AML-193 (cell line): ENCODE data around the gene KANK4.
"Not testable (repeated sequence)": the region's sequence is repeated elsewhere in the genome, so short reads cannot be mapped to it uniquely, and the experiment has no call there.

Source experiments
- DNase-seq, 2 experiments: peaks; one replicate each; lab custom pipeline; 2025; lab: John Stamatoyannopoulos, UW

The KANK4 gene

DNA sequence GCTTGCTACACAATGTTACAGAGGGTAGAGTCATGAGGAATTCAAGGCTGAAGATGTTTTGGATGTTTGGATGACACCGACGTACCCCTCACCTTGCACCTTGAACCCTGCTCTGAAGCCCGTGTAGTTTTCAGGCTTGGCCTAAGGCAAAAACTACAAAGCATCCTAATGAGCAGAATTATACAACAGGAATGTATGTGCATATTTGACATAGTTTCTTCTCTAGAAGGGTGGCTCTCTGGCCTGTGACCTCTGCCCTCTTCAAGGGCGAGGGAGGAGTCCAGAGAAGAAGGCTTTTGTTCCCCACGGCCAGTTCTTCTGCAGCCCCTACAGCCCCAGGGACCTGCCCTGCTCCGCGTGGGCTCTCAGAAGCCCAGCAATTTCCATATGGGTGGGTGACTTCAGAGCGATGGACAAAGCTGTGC is 81.3 kb downstream of the KANK4 start:
- DNase-seq = no peak

DNA sequence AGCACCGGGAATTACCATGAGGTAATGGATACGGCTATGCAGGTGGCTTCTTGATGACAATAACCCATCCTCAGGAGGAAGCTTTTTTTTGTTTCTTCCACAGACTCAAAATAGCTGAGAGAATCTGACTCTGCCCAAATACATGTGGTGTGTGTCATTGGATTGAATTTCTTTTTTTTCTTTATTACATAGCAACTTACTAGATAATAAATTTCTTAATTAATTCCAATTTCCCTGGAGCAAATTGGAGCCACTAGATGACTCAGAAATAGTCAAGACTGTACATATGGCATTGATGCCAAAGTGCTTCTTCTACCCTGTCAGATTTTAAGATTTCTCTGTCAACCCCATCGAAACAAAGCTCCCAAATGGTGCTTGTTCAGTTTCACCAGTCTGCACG is 81.9 kb downstream of the KANK4 start:
- no peak for DNase-seq

DNA sequence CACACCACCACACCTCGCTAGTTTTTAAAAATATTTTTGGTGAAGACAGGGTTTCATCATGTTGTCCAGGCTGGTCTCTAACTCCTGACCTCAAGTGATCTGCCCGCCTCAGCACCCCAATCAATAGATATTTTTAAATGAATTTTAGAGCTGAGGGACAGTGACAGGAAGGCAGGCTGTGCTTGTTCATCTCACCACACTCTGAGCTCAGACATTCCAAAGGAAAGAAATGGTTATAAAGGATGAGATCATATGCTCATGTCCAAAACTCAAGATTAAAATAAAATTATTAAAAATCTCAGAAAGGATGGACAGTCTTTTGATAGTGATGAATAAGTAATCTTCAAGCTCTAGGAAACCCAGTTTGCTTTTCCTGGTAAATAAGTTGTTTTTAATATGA is 83.7 kb downstream of the KANK4 start:
- no peak for DNase-seq

DNA sequence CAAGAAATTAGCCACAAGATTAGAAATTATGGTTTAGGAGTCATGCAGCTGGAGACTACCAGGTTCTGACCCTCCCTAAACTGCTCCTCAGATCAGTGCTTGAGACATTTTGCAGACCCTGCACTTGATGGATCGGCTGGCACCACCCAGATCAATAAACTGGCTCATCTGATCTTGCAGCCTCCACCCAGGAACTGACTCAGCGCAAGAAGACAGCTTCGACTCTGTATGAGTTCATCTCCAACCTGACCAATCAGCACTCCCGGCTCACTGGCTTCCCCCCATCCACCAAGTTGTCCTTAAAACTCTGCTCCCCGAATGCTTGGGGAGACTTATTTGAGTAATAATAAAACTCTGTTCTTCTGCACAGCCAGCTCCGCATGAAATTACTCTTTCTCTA is 84.5 kb downstream of the KANK4 start:
- no peak for DNase-seq

DNA sequence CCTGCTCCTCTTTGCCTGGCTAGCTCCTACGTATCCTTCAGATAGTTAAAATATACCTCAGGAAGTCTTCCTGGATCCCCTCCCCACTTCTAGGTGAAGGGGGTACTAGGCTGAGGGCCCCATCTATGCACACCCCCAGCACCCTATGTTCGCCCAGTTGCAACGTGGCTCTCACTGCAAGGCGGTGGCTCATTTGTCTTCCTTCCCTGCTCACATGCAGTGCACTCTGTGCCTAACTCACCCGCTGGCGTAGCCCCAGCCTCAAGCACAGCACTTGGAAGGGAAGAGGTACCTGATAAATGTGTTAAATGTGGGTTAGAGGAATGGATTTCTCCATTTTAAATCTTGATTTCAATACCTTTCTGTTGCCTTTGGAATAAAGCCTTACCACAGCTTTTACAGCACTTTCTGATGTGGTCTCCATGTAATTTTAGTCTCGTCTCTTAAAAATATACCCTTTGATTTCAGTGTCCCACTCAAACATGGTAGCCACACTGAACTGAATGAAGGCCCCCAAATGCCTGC is 85.2 kb downstream of the KANK4 start:
- no peak for DNase-seq

DNA sequence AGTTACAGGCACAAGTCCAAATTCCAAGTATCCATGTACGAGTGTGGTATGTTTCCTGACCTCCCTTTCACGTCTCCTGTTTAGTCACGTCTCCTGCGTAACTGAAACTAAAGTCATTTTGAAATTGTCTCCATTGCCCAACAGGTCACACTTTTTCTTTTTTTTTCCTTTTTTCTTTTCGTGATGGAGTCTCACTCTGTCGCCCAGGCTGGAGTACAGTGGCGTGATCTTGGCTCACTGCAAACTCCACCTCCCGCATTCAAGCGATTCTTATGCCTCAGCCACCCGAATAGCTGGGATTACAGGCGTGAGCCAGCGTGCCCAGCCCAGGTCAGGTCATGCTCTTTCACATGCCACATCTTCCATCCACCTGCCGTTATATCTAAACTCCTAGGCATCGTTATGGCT is 86.4 kb downstream of the KANK4 start:
- no peak for DNase-seq

DNA sequence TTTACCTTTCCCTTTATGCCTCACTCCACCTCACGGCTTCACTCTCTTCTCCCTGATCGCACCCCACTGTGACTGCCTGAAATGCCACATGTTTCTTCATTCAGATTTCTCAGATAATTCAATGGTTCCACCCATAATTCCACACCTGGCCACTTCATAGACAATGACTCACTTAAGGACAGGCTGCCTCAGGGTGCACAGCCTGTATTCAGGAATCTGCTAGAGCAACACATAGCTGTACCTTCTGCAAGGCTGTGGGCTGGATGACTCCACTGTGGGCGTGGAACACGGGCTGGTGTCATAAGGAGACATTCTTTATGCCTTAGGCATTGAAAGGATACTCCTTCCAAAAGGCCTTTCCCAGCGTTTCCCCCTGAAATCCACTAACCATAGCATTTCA is 88.5 kb downstream of the KANK4 start:
- no peak for DNase-seq

DNA sequence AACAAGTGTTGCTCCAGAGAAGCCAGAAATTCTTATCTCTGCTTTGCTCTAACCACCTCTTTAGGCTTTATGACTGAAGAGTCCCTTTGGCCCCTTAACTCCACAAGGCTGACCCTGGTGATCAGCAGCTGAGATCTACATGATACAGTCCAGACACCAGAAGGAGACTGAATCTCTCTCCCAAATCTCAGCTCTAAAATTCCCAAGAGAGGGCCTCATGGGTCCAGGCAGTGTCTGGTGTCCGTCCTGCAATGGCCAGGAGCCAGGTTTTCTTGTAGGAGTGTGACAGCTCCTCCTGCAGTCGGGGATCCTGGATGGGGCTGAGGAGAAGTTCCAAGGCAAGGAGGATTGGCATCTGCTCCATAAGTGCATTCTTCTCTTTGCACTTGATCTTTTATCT is 89.3 kb downstream of the KANK4 start:
- no peak for DNase-seq

DNA sequence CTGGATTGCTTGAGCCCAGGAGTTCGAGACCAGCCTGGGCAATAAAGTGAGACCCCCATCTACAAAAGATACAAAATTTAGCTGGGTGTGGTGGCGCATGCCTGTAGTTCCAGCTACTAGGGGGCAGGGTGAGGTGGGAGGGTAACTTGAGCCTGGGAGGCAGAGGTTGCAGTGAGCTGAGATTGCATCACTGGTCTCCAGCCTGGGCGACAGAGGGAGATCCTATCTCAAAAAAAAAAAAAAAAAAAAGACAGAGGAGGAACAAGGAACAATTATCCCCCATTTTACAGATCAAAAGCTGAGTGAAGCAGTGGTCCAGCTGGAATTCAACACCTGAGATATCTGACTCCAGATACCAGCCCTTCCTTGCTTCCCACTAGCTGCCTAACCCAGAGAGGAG is 89.8 kb downstream of the KANK4 start:
- DNase-seq = no peak

DNA sequence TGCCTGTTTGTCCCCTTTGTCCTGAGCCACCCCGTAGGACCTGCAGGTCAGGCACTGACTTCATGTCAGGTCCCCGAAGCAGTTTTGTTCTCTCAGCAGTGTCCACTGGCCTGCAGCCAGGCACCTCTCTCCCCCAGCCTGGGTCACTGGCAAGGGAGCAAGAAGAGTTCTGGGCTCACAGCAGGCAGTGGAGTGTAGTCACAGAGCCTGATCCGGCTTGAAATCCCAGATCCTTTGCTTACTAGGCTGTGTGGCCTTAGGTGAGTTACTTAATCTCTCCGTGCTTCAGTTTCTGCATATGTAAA is 90.4 kb downstream of the KANK4 start:
- DNase-seq = no peak

DNA sequence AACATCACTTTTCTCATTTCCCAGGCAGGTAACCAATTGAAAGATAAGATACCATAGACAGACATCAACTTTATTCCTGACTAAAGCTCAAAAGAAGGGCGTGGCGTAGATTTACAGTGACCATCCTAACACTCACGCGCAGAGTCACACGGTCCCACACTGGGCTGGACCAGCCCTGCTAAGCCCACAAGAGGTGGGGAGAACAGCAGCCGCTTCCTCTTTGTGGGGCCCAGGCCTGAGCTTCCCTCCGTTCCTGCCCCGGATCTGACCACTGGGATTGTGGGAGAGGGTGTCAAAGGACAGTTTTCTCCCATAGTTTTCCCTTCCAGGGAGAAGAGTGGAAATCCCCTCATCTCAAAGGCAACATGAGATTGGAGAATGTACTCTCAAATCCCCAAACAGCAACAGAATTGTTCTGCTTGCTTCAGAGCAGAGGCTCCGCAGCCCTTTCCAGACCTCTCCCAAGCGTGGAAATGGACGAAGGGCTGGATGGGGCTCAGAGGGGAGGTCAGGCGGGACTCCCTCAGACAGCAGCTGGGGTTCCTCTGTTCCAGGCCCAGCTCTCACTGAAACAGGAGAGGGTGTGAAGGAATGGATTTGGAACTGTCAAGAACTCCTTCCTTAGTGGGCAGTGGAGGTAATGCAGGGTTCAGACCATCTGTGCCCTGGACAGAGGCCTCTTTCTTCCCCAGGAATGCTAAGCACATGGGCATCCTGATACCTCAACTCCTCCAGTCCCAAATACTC is 90.9 kb downstream of the KANK4 start:
- DNase-seq = no peak

DNA sequence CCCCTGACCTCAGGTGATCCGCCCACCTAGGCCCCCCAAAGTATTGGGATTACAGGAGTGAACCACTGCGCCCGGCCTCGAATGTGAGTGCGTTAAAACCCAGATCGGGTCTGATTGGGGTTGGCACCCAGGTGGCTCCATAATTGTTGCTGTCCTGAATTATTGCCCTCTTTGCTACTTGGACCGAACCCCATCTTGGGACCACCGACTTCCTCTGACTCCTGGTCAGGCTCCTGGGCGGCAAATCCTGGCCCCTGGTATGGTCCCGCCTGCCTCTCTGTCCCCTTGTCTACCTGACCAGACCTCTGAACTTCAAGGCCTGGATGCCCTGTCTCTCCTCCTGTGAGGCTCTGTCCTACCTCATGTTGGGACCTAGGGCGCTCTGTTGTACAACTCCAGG is 91.7 kb downstream of the KANK4 start:
- DNase-seq = no peak

DNA sequence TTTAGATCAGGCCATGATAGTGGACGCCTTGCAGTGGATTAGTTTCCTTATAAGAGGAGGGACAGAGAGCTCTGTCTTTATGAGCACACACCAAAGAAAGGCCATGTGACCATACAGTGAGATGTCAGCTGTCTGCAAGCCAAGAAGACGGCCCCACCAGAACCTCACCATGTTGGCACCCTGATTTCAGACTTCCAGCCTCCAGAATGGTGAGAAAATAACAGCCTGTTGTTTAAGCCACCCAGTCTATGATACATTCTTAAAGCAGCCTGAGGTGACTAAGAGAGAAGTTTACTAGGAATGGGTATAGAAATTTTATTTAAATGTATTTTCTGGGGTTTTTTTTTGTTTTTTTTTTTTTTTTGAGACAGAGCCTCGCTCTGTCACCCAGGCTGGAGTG is 95.1 kb downstream of the KANK4 start:
- DNase-seq = no peak

DNA sequence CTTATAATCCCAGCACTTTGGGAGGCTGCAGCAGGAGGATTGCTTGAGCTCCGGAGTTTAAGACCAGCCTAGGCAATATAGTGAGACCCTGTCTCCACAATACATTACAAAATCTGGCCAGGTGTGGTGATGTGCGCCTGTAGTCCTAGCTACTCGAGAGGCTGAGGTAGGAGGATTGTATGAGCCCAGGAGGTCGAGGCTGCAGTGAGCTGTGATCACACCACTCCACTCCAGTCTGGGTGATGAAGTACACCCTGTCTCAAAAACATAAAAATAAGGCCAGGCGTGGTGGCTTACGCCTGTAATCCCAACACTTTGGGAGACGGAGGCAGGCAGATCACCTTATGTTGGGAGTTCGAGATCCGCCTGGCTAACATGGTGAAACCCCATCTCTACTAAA is 96.9 kb downstream of the KANK4 start:
- DNase-seq = no peak

DNA sequence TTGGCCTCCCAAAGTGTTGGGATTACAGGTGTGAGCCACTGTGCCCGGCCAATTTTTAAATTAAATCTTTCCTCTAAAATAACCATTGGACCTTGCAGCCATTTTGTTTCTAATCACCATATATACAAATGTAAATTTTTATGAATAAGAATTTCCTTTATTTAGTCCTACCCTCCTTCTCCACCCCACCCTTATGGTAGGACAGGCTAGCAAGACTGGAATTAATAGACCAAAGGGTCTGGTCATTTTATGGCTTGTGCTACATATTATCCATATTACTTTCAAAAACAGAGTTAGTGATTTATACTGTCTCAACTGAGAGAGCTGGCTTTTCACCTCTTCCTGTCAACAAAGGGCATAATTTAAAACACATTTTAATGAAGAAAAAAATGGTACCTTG is 98.1 kb downstream of the KANK4 start:
- no peak for DNase-seq

DNA sequence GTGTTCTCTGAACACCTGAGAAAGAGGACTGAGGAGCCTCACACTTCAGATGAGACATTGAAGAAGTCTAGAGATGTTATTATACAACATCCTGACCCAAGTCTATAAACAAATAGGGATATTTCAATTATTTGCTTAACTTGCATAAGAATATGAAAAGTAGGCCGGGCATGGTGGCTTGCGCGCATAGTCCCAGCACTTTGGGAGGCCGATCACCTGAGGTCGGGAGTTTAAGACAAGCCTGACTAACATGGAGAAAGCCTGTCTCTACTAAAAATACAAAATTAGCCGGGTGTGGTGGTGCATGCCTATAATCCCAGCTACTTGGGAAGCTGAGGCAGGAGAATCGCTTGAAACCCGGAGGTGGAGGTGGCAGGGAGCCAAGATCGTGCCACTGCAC is 98.8 kb downstream of the KANK4 start:
- DNase-seq = not testable (repeated sequence)

DNA sequence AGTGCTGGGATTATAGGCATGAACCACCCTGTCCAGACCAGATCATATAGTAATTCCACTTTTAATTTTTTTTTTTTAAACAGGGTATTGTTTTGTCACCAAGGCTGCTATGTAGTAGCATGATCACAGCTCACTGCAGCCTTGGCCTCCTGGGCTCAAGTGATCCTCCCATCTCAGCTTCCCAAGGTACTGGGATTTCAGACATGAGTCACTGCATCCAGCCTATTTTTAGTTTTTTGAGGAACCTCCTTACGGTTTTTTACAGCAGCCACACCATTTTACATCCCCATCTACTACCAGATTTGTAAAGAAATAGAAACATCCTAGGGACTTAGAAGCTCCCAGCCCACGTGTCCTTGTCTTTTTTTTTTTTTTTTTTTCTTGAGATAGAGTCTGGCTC is 100.6 kb downstream of the KANK4 start:
- DNase-seq = no peak

DNA sequence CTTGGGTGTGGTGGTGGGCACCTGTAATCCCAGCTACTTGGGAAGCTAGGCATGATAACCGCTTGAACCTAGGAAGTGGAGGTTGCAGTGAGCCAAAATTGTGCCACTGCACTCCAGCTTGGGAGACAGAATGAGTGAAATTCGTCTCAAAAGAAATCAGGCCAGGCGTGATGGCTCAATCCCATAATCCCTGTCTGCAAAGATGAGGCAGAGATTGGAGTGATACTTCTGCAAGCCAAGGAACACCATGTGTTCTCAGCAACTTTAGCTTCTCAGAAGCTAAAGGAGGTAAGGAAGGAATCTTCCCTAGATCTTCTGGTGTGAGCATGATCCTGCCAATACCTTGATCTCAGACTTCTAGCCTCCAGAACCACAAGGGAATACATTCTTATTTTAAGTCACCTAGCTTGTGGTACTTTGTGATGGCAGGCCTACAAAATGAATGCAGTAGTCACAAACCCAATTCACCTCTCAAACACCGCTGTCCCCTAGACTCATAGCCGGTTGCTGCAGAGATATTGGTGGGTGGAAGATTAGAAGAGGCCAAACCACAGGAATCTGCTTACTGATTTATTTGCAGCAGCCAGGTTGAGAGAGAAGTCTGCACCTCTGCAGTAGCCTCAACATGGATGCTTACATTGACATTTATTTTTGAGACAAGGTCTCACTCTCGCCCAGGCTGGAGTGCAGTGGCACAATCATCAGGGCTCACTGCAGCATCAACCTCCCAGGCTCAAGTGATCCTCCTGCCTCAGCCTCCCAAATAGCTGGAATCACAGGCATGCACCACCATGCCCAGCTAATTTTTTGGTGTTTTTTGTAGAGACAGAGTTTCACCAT is 105.9 kb downstream of the KANK4 start:
- no peak for DNase-seq

DNA sequence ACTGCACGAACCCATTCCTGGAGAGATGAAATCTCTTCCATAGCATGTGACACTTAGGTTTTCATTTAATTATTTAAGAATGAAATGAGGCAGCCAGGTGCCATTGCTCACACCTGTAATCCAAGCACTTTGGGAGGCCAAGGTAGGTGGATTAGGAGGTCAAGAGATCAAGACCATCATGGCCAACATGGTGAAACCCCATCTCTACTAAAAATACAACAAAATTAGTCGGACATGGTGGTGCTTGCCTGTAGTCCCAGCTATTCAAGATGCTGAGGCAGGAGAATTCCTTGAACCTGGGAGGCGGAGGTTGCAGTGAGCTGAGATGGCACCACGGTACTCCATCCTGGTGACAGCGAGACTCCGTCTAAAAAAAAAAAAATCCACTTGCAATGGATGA is 106.8 kb downstream of the KANK4 start:
- no peak for DNase-seq

DNA sequence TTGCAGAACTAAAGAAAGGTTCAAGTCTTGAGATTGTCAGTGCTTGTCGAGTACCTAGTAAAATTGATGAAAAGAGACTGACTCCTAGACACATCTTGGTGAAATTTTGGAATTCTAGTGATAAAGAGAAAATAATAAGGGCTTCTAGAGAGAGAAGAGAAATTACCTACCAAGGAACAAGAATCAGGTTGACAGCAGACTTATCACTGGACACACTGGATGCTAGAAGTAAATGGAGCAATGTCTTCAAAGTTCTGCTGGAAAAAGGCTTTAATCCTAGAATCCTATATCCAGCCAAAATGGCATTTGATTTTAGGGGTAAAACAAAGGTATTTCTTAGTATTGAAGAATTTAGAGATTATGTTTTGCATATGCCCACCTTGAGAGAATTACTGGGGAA is 108.3 kb downstream of the KANK4 start:
- DNase-seq = no peak

DNA sequence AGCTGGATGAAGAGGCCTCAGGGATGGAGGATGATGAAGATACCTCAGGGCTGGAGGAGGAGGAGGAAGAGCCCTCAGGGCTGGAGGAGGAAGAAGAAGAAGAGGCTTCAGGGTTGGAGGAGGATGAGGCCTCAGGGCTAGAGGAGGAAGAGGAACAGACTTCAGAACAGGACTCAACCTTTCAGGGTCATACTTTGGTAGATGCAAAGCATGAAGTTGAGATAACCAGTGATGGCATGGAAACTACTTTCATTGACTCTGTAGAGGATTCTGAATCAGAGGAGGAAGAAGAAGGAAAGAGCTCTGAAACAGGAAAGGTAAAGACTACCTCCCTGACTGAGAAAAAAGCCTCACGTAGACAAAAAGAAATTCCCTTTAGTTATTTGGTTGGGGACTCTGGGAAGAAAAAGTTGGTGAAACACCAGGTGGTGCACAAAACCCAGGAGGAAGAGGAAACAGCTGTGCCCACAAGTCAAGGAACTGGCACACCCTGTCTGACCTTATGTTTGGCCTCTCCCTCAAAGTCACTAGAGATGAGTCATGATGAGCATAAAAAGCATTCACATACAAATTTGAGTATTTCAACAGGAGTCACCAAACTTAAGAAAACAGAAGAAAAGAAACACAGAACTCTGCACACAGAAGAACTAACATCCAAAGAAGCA is 109.2 kb downstream of the KANK4 start:
- DNase-seq = no peak

DNA sequence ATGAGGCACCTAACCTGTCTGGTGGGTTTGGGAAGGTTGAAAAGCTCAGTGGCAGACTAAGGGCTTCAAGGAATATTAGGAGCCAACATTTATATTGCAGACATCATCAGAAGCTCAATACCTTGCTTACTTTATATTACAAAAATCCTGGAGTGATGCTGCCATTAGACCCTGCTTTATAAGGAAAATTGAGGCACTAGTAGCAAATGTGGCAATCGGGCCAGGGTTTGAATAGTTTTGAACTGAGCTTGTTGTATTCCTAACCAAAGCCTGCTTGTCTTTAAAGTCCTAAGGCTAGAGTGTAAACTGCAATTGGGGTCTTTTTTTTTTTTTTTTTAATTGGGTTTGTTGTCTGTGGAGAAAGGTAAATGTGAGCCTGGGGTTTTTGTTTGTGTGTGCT is 110.3 kb downstream of the KANK4 start:
- no peak for DNase-seq

DNA sequence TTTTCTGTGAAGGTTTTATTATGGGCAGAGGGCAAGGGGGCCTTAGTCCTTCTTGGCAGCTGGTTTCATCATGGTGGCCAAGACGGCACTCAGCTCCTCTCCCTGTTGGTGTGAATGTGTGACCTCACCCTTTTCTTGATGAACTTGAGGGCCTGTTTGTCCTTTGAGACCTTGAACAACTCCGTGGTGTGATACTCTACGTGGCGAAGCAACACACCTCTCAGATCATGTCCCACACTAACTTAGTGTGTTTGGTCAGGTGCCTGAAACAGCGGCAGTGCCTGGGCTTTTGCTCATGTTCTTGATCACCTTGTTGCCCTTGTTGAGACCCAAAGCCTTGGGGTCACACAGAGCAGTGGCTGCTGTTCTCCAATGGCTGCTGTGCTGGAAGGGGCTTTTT is 111.1 kb downstream of the KANK4 start:
- no peak for DNase-seq
